Fibroblast of gingiva (primary cell): ENCODE data around the gene FNBP1.

Source experiments
- DNase-seq: peaks from one replicate; pipeline ENCODE4 v3.0.0-alpha.2; 2011; ENCODE audit warnings: low read depth

FNBP1 gene

GRCh38 chr9:130045725-130046450 is 2.9 kb upstream of the FNBP1 start:
- DNase-seq, result no peak

- DNase-seq, result peak; percentile 49
Measured at GRCh38 chr9:130043654-130044623, 950 bp upstream of the FNBP1 start.

- DNase-seq, result no peak
Measured at GRCh38 chr9:130042406-130042884, 544 bp downstream of the FNBP1 start.

GRCh38 chr9:130041648-130042405 is 1.2 kb downstream of the FNBP1 start:
- peak; percentile 6 for DNase-seq

- no peak for DNase-seq
Measured at GRCh38 chr9:130040984-130041647, 1.9 kb downstream of the FNBP1 start.

GRCh38 chr9:130039528-130040147 is 3.4 kb downstream of the FNBP1 start:
- DNase-seq, result peak; percentile 14

- DNase-seq, result peak; percentile 19
Measured at GRCh38 chr9:130036099-130036498, 6.9 kb downstream of the FNBP1 start.

- DNase-seq, result peak; percentile 61
Measured at GRCh38 chr9:130034570-130034969, 8.4 kb downstream of the FNBP1 start.

- no peak for DNase-seq
Measured at GRCh38 chr9:130030651-130031127, 12.3 kb downstream of the FNBP1 start.

GRCh38 chr9:130029223-130029973 is 13.6 kb downstream of the FNBP1 start:
- no peak for DNase-seq

GRCh38 chr9:130028493-130029222 is 14.3 kb downstream of the FNBP1 start:
- DNase-seq, result no peak

GRCh38 chr9:130027533-130028365 is 15.2 kb downstream of the FNBP1 start:
- DNase-seq, result no peak

- DNase-seq, result no peak
Measured at GRCh38 chr9:130026583-130027340, 16.2 kb downstream of the FNBP1 start.

GRCh38 chr9:130024597-130024994 is 18.4 kb downstream of the FNBP1 start:
- DNase-seq, result no peak

- DNase-seq, result no peak
Measured at GRCh38 chr9:130023994-130024596, 18.9 kb downstream of the FNBP1 start.

GRCh38 chr9:130023144-130023787 is 19.7 kb downstream of the FNBP1 start:
- no peak for DNase-seq
